ENCODE data around the gene PCP2. TPM values are rescaled to one million over a fixed set of nuclear protein-coding genes. Genes with fewer than 3 reads are reported as not detected.

The PCP2 gene
- total RNA-seq, 4 donors from 2014 or later: 4.1 to 14.2 TPM; not detected in 2

DNA sequence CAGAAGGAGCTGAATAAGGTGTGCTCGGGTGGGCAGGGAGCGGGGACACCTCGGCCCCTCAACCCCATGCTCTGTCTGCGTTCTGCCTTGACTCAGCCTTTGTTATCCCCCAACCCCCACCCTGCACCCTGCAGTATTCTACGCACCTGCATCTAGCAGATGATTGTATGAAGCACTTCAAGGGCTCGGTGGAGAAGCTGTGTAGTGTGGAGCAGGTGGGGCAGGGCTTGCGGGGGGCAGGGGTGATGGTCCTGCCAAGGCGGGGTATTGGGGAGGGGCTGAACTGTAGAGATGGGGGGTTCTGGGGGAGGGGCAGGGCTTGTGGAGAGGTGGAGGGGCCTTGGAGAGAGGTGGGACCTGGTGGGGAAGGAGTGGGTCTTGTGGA is 9.5 kb upstream of the PCP2 start:
- DNase-seq: no peak

DNA sequence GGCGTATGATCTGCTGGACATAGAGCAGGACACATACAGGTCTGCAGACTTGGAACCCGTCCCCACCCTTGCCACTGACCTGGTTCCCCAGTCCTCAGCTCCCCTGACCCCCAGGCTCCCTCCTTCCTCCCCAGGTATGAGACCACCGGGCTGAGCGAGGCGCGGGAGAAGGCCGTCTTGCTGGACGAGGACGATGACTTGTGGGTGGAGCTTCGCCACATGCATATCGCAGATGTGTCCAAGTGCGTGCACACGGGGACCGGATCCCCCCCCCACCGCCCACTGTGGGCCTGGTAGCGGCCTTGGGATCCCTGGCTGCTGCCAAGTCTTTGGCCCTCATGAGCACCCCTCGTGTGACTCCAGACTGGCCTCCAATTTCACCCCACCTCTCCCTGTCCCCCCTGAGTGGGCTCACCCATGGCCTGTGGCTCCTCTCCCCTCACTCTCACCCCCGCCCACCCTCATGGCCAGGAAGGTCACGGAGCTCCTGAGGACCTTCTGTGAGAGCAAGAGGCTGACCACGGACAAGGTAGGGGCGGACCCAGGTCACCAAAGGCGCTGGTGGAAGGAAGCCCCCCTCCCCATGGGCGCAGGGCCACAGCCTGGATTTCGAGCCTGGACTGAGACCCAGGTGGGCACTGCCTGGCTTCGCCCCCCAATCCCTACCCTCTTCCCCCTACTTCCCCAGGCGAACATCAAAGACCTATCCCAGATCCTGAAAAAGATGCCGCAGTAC is 8.9 kb upstream of the PCP2 start:
- WGBS, 2 donors (ENCODE audit: low coverage in 1 of 2): 91 to 93% methylated on average over 5 to 23 of the region's 27 CpGs
- TF ChIP-seq POLR2AphosphoS5 (IDR thresholded peaks at IDR 0.05) (no peak), POLR2A (IDR thresholded peaks at IDR 0.05) (no peak)
- intact Hi-C loops (cut with DNase I; ENCODE audit: low total_unique reads) (no loop called here), in situ Hi-C loops (cut with MboI; ENCODE audit: low pct_ligation_motif_present in 1 of 4, low pct_unique_long_range_greater_than_20kb in 1 of 4, low sequenced_read_pairs in 3 of 4) (no loop called here)
- no peak overlapping the region for H3K27ac ChIP-seq
- no peak overlapping the region for H3K4me3 ChIP-seq
- no peaks in the 10 kb centered on the region for H3K9me3 ChIP-seq
- no peak for DNase-seq
- peaks cover 3% of the 10 kb centered on the region for H3K27me3 ChIP-seq
- peaks cover 0 to 5% (median 2%) of the 10 kb centered on the region in 4 donors for H3K4me1 ChIP-seq
- no peaks in the 10 kb centered on the region for H3K36me3 ChIP-seq

More for the DNA sequence above, 9.5 kb upstream of the PCP2 start:
- Histone ChIP-seq H3K27me3 (no peaks in the 10 kb centered on the region), H3K4me3 (no peak overlapping the region), H3K36me3 (no peaks in the 10 kb centered on the region), H3K27ac (no peak overlapping the region), H3K9me3 (no peaks in the 10 kb centered on the region), H3K4me1 (peaks cover 0 to 2% (median under 1%) of the 10 kb centered on the region in 4 donors)
- 97% methylated on average over 8 of the region's 8 CpGs; no CpG with 5 or more reads in 1 of the 2 donors for WGBS, 2 donors (ENCODE audit: low coverage in 1 of 2)
- in situ Hi-C loops (cut with MboI; ENCODE audit: low pct_ligation_motif_present in 1 of 4, low pct_unique_long_range_greater_than_20kb in 1 of 4, low sequenced_read_pairs in 3 of 4): no loop called here
- TF ChIP-seq, protein P1, sequence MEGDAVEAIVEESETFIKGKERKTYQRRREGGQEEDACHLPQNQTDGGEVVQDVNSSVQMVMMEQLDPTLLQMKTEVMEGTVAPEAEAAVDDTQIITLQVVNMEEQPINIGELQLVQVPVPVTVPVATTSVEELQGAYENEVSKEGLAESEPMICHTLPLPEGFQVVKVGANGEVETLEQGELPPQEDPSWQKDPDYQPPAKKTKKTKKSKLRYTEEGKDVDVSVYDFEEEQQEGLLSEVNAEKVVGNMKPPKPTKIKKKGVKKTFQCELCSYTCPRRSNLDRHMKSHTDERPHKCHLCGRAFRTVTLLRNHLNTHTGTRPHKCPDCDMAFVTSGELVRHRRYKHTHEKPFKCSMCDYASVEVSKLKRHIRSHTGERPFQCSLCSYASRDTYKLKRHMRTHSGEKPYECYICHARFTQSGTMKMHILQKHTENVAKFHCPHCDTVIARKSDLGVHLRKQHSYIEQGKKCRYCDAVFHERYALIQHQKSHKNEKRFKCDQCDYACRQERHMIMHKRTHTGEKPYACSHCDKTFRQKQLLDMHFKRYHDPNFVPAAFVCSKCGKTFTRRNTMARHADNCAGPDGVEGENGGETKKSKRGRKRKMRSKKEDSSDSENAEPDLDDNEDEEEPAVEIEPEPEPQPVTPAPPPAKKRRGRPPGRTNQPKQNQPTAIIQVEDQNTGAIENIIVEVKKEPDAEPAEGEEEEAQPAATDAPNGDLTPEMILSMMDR (IDR thresholded peaks at IDR 0.05): no peak
- TF ChIP-seq EP300 (IDR thresholded peaks at IDR 0.05; ENCODE audit: low read depth) (no peak), POLR2A (IDR thresholded peaks at IDR 0.05) (no peak)
- intact Hi-C loops (cut with DNase I; ENCODE audit: low total_unique reads): no loop called here

DNA sequence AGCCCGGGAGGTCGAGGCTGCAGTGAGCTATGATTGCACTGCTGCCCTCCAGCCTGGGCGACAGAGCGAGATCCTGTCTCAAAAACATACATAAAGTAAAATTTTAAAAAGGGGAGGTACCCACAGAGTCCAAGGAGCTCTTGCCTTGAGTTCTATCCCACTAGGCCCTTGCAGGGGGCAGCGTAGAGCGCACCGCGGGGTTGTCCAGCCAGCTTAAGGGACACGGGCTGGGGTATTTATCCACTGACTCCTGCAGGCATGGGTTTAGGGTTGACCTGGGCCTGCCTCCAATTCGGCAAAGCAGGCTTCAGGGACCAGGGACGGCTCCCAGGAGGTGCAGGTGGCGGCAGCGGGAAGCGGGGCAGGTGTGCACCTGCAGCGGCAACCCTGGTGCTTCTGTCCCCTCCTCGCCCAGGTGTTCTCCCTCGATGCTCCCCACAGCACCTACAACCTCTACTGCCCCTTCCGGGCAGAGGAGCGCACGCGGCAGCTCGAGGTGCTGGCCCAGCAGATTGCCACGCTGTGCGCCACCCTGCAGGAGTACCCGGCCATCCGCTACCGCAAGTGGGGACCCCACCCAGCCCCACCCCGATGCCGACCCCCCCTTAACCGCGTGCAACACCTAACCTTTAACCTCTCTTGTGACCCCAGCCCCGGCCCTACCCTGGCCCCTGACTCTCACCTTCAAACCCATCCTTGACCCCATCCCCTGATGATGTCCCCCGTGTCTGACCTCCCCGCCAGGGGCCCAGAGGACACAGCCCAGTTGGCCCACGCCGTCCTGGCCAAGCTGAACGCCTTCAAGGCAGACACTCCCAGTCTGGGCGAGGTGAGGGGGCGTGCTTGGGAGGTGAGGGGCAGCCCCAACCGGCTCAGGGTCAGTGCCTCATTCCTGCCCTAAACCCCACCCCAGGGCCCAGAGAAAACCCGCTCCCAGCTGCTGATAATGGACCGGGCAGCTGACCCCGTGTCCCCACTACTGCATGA is 8.1 kb upstream of the PCP2 start:
- Histone ChIP-seq H3K4me3 (no peak overlapping the region), H3K9me3 (no peaks in the 10 kb centered on the region), H3K27ac (no peak overlapping the region), H3K27me3 (peaks cover 8% of the 10 kb centered on the region), H3K4me1 (peaks cover 0 to 7% (median 4%) of the 10 kb centered on the region in 4 donors), H3K36me3 (no peaks in the 10 kb centered on the region)
- DNase-seq: no peak
- TF ChIP-seq POLR2AphosphoS5 (IDR thresholded peaks at IDR 0.05): no peak
- no peak for TF ChIP-seq POLR2A (IDR thresholded peaks at IDR 0.05)
- TF ChIP-seq, protein P1 (IDR thresholded peaks at IDR 0.05): no peak
- no peak for TF ChIP-seq EP300 (IDR thresholded peaks at IDR 0.05; ENCODE audit: low read depth)
- WGBS, 2 donors (ENCODE audit: low coverage in 1 of 2): 89% methylated on average over 42 of the region's 43 CpGs; no CpG with 5 or more reads in 1 of the 2 donors
- in situ Hi-C loops (cut with MboI; ENCODE audit: low pct_ligation_motif_present in 1 of 4, low pct_unique_long_range_greater_than_20kb in 1 of 4, low sequenced_read_pairs in 3 of 4) (no loop called here), intact Hi-C loops (cut with DNase I; ENCODE audit: low total_unique reads) (no loop called here)

DNA sequence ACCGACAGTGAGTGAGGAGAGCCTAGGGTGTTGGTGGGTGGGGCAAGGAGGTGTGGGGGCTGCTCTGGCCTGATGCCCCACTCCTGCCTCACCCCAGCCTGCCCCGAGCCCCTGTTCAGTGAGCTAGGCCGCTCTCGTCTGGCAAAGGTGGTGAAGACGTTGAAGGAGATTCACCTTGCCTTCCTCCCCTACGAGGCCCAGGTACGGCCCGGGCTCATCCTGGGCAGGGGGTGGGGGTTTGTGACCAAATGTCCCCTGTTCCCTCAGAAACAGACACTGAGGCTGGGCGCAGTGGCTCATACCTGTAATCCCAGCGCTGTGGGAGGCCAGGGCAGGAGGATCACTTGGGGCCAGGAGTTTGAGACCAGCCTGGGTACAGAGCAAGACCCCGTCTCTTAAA is 7.3 kb upstream of the PCP2 start:
- Histone ChIP-seq H3K36me3 (no peaks in the 10 kb centered on the region), H3K27me3 (peaks cover 10% of the 10 kb centered on the region), H3K4me1 (peaks cover 0 to 8% (median 5%) of the 10 kb centered on the region in 4 donors), H3K9me3 (no peaks in the 10 kb centered on the region), H3K4me3 (no peak overlapping the region), H3K27ac (no peak overlapping the region)
- no peak for TF ChIP-seq POLR2AphosphoS5 (IDR thresholded peaks at IDR 0.05)
- TF ChIP-seq, protein P1 (IDR thresholded peaks at IDR 0.05): no peak
- no peak for DNase-seq
- WGBS, 2 donors (ENCODE audit: low coverage in 1 of 2): 97 to 100% methylated on average over 1 to 11 of the region's 11 CpGs
- intact Hi-C loops (cut with DNase I; ENCODE audit: low total_unique reads): no loop called here
- in situ Hi-C loops (cut with MboI; ENCODE audit: low pct_ligation_motif_present in 1 of 4, low pct_unique_long_range_greater_than_20kb in 1 of 4, low sequenced_read_pairs in 3 of 4): no loop called here

Measured in transverse colon (tissue), 4 donors.